NCI-H524 treated with DMSO at 0.1 percent for 48 hours (cell line): ENCODE data around the gene PTGR2.
"Not testable (repeated sequence)": the region's sequence is repeated elsewhere in the genome, so short reads cannot be mapped to it uniquely, and the experiment has no call there.

Experiments used
- DNase-seq: peaks from one replicate; lab custom pipeline; 2025; lab: John Stamatoyannopoulos, UW

Gene PTGR2

DNA sequence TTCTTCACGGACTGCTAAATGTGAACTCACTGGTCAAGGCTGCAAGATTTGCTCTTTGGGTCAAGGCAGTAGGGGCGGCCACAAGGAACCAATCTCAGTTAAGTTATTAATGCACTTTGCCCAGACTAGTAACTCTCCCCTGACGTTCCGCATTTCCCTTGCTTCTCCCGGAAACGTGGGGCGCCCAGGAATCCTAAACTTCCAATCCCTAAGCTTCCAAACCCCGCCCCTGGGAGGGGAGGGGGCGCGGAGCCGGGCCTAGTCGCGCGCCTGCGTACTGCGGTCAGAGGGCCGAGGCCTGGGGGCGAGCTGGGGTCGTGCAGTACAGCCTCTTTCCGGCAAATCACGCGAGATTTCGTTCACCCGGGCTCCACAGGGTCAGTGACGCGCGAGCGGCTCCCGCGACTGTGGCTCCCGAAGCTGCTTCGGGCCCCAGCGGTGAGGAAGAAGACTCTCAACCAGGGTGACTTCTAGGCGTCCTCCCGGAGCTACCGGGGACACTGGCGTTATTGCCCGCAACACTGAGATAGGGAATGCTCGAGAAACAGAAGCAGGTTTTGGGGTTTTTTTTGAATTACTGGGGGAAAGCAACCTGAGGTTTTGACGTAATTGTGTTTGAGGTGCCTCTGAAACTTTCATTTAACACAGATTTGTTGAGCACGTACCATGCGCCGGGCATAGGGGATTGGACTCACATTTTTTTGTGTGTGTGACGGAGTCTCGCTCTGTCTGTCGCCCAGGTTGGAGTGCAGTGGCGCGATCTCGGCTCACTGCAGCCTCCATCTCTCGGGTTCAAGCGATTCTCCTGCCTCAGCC lies at the start of gene PTGR2:
Gene PTGR2, plus strand, starts transcription at position 265 of the 816 bp plus-strand sequence. CDS start 7,032 bp downstream, outside the sequence.
- DNase-seq = peak; percentile 96

DNA sequence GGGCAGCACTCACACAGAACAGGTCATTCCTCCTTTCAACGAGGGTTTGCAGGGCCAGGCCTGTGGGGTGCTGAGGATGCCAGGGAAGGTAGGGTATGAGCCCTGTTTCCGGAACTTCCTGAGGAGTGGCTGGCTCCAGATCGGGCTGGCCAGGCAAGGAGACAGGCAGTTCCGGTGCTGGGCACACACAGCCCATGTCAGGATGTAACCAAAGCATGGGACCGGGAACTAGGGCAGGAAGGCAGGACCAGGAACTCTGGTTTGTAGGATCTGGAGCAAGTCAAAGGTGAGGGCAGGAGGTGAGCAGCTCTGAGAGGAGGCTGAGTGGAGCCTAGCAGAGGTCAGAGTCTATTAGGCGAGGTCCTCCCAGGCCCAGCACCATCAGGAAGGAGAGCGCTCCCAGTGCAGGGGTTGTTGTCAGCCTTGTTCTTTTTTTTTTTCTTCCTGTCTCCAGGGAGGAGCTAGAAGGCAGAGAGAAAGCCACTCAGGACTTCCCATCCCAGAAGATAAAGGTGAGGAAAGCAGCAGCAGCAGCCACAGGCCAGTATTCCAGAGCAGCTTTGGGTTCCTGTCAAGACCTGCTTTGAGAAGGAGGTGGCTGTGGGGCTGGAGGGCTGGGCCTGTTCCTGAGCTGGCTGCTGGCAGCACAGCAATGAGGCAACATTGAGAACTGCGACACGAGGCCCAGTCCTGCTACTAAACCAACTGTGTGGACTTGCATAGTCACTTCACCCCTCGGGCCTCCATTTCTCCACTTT lies 49.0 kb upstream of the PTGR2 start:
- DNase-seq = no peak

DNA sequence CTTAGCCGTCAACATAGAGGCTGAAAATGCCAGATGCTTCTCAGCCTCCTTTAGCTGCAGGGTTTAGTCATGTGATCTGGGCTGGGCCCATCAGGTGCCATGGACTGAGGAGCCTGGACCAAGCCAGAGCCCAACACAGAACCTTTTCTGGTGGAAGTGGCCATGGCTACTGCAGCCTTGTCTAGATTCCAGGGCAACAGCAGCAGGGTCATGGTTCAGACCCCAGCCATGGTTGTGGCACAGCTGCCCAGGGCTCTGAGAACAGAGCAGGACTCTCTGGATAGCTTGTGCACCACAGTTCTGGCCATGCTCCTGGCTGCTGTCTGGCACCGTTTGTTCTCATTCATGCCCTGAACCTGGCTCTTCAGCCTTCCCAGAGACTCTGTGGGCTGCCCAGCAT lies 47.0 kb upstream of the PTGR2 start:
- DNase-seq = no peak

DNA sequence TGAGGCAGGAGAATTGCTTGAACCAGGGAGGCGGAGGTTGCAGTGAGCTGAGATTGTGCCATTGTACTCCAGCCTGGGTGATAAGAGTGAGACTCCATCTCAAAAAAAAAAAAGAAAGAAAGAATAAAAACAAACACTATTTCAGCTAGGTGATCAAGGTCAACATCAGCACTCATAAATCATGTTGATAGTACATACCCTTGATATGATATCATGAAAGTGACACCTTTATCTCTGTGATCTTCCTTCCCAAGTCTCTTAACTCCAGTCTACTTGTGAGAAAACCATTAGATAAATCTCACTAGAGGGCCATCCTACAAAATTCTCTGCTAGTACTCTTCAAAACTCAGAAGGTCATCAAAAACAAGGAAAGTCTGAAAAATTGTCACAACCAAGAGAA lies 44.2 kb upstream of the PTGR2 start:
- no peak for DNase-seq

DNA sequence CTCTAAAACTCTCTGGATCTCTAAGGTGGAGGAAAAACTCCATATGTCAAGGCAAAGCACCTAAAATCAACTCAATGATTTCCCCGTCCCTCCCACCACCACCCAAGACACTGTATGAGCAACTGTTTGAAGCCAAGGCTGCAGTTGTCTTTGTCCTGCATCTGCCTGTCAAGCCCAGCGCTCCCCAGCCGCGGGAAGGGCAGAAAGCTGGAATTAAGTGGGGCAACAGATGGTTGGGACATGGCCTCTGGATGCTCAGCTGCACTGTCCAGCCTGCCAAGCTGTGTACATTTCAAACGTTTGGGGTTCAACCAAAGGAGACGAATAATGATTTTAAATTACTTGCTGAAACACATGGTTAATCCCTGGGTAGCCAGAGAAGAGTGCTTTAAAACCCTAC lies 42.2 kb upstream of the PTGR2 start:
- DNase-seq = peak; percentile 86

DNA sequence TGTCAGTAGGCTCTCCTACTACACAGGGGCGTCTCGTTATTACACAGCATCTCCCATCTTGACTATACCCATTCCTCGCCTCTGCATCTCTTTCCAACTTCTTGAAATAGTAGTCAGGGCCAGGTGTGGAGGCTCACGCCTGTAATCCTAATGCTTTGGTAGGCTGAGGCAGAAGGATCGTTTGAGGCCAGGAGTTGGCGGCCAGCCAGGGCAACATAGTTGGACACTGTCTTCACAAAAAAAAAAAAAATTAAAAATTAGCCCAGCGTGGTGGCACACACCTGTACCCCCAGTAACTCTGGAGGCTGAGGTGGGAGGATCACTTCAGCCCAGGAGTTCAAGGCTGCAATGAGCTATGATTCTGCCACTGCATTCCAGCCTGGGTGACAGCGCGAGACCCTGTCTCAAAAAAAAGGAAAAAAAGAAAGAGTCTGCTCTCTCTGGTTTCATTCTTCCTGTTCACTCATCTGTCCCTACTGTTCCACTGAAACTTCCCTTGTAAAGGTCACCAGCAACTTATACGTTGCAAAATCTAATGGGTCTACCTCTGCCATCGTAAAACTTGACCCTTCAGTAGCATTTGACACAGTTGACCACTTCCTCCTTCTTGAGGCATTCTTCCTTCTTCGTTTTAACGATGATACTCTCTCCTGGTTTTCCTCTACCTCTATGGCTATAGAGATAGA lies 41.0 kb upstream of the PTGR2 start:
- no peak for DNase-seq

DNA sequence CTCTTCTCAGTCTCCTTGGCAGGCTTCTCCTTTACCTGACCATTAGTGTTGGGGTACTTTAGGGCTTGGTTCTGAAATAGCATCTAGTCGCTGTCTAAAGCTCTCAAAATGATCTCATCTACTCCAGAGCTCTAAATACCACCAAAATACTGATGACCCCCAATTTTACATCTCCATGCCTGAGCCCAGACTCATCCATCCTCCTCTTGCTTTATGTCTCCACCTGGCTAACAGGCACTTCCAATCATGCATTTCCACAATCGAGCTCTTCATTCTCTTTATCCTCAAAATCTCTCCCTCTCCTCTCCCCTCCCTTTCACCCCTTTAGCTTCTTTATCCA lies 40.5 kb upstream of the PTGR2 start:
- no peak for DNase-seq

DNA sequence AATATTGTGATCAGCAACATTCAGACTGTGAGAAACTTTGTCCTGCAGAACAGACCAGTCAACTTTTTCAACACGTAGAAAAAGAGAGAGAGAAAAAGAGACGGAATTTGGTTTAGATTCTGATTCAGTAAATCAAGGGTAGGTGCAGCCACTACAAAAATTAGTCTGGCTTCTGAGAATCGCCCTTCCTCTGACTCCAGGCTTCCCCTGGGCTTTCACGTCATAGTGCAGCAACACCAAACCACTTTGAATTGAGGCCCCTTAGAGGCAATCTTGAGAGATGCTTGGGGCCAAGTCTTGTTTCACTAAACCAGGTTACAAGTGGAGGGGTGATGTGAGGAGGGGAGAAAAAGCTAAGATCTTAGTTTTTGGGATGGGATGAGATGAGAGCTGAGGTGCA lies 37.5 kb upstream of the PTGR2 start:
- no peak for DNase-seq

DNA sequence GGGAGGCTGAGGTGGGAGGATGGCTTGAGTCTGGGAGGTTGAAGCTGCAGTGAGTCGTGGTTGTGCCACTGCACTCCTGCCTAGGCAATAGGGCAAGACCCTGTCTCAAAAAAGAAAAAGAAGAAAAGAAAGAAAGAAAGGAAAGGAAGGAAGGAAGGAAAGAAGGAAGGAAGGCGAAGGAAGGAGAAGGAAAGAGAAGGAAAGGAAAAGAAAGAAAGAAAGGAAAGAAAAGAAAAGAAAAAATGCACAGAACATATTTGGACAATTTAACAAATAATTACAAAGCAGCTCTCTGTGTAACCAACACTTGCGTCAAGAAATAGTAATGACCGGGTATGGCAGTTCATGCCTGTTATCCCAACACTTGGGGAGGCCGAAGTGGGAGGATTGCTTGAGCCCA lies 35.8 kb upstream of the PTGR2 start:
- no peak for DNase-seq

DNA sequence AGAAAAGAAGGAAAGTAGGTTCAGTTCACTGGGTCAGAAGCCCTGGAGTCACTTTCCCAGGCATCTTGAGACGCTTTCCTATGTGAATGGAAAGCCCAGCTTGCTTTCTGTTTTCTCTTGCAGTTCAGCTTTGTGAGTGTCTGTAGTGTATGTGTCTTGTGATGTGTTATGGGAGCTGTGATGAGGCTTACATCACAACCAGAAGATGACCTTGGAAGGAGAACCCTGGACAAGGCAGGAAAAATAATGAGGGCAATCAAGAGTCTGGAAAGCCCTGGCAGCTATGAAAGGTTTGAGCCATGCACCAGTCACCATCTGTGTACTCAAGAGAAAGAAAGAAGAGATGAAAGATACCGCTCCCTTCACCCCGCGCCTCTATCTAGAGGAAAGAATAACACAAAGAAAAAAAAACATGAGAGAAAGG lies 35.2 kb upstream of the PTGR2 start:
- no peak for DNase-seq

DNA sequence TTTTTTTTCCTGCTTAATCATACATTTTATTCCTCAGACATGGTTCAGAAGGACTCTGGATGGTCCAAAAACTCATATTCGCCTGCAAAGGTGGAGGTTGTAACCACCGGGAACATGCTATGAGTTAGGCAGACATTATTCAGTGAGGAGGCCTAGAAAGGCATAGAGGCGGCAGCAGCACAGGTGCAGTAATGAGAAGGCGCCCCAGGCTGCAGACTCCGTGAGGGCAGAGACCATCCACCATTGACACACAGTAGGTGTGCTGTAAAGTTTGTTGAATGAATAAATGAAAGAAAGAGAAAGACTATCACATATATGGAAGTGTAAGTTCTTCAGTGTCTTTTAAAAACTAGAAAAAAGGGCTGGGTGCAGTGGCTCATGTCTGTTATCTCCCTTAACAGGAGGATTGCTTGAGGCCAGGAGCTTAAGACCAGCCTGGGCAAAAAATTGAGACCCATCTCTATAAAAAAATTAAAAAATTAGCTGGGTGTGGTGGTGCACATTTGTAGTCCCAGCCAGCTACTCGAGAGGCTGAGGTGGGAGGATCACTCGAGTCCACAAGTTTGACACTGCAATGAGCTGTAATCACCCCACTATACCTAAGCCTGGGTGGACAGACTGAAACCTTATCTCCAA lies 34.5 kb upstream of the PTGR2 start:
- no peak for DNase-seq

DNA sequence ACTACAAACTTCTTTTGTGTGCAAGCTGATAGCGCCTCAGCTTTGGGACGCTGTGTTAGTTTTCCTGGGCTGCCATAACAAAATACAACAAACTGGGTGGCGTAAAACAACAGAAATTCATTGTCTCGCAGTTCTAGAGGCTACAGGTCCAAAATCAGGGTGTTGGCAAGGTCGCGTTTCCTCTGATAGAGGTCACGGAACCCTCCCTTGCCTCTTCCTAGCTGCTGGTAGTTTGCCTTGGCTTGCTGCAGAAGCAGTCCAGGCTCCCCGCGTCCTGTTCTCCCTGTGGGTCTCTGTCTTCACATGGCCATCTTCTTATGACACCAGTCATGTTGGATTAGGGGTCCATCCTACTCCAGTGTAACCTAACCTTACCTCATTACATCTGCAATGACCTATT lies 32.8 kb upstream of the PTGR2 start:
- DNase-seq = no peak

DNA sequence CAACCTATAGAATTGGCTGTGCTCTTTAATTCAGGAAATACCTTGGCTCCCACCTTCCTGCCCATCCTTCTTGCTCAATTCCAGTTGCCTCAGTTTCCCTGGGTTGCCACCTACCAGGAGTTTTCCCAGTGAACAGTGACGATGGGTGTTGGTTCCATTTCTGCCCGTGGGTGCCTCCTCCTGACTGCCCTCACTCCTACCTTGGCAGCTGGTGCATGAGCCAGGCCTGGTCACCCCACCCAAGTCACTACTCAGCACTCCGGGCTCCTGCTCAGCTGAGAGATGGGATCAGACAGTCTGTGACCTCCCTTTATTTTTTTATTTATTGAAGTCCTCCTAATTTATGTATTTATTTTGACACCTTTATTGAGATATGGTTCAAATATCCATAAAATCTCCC lies 31.0 kb upstream of the PTGR2 start:
- no peak for DNase-seq

DNA sequence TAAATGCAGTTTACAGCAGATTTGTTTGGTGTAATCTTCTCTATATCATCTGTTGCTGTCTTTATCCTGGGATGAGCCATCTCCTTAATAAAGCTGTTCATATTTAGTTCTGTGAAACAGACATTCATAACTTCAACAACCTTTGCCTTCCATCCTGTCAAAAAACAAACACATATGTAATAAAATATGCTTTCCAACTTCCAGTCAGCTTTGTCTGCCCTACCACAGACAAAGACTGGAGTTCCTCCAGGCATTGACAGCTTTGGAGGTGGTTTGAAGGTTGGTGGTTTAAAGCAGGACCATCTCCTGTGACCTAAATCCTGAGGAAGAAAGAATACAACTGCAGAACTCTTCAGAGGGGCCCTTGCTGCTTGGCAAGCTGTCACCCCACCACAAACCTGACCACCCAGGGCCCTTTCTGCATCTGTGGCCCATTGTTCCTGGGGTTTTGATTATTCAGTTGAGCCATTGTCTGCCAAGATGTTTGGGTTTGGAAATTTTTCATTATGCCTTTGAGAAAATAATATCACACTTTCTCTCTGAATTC lies 28.2 kb upstream of the PTGR2 start:
- DNase-seq = no peak

DNA sequence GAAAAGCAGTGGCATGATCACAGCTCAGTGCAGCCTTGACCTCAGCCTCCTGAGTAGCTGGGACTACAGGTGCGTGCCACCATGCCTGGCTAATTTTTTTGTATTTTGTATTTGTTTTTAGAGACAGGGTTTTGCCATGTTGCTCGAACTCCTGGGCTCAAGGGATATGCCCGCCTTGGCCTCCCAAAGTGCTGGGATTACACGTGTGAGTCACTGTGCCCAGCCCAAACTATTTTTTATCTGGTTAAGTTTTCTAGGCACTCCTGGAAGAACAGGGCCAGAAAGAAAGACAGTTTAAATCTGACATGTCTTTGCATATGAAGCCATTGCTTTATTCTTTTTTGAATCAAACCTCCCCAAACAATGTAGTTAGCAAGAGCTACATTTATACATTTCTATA lies 27.5 kb upstream of the PTGR2 start:
- no peak for DNase-seq

DNA sequence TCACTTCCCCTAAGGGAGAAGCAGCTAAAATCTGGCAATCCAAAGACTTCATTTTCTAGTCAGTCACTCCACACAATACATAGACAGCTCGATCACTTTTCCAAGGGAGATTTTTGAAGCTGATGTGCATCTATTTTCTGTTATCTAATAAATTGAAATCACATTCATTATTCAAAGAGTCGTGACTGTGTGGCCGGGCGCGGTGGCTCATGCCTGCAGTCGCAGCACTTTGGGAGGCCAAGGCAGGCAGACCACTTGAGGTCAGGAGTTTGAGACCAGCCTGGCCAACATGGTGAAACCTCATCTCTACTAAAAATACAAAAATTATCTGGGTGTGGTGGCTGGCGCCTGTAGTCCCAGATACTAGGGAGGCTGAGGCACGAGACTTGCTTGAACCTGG lies 27.1 kb upstream of the PTGR2 start:
- no peak for DNase-seq

DNA sequence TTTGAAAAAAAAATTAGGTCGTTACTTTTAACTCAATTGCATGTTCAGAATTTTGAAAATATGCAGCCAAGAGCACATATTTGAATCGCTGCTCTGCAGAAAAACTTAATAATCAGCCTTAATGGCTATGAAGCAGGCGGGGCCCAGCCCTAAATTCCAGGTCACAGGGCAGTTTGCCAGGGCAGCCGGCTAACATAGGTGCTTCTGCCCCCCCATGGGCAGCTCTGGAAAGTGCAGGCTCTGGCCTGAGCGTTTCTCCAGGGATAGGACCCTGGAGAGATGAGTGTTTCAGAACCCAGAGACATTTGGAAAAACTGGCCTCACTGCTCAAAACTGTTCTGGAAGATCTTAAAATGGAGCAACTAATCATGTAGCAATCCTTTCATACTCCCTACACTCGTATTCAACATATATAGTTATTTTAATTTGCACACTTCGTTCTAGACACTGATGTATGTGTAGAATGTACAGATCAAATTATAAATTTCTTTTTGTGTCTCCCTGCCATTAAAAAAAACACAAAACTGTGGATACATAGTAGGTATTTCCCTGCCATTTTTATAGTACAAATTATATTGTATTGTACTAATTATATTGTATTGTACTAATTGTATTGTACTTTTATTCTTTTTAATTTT lies 26.0 kb upstream of the PTGR2 start:
- DNase-seq = peak; percentile 58

DNA sequence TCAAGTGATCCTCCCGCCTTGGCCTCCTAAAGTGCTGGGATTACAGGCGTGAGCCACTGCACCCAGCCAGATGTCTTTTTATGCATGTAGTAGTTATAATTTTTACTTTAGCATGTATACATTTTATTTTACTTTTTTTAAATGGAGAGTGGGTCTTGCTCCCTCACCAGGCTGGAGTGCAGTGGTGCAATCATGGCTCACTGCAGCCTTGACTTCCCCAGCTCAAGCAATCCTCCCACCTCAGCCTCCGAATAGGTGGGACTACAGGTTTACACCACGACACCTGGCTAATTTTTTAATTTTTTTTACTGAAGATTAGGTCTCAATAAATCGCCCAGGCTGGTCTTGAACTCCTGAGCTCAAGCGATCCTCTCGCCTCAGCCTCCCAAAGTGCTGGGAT lies 24.4 kb upstream of the PTGR2 start:
- DNase-seq = not testable (repeated sequence)

DNA sequence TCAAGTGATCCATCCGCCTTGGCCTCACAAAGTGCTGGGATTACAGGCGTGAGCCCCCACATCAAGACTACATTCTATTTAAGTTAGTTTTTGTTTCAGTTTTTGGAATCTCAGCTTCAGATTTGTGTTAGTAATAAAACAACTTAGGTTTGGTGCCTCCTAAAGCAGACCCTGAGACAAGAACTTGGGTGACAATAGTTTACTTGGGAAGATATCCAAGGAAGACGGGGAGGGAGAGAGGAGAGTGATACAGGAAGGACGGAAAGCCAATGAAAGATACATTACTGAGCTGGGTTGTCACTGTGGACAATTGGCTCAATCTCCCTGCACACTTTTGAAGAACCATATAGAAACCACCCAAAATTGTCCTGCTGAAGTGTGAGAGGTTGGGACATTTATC lies 22.6 kb upstream of the PTGR2 start:
- DNase-seq = no peak

DNA sequence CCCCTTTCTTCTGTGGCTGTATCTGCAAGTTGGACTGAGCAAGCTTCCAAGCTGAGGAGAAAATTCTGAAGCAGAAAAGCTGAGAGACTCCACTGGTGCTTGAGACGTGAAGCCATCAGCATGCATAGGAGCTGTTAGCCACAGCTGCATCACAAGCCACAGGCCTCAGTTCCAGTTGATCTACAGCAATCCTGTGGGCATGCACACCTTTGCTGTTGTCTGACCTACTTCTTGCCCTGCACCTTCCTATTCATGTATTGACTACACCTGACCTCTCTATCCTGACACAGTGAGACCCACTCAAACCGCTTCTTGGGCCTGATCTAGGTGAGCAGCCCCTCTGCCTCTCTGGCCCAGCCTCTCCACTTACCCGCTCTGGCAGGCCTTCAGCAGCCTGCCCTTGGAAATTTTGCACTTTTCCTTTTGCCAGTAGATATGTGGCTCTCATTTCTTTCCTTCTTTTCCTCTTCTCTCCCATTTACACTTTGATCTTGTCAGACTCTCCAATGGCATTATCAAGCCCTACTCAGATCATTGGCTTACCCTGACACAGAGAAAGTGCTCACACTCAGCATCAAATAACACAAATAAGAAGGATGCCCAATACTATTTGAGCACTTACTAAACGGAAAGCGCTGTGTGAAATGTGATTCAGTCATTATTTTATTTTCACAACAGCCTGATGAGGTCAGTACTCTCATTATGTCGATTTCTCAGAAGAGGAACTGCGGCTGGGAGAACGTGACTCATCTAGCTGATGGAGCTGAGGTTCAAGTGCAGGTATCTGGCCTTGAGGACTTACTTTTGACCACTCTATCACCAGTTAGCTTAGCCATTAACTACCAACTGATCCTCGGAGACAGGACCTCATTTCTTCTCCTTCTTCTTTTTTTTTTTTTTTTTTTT lies 21.9 kb upstream of the PTGR2 start:
- no peak for DNase-seq

DNA sequence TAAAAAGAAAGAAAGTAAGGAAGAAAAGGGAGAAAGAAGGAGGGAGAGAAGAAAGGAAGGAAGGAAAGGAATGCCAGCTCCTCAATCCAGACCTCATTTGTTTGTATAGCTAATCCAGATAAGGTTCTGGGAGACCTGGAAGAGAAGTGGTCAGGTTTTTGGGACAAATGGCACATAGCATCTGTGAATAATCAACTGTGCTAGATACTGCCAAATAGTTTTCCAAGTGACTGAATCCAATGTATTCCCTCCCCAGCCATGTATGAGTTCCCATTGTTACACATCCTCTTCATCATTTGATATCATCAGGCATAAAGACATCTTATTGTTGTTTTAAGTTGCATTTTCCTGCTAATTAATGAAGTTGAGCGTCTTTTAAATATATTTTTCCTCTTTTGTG lies 18.6 kb upstream of the PTGR2 start:
- no peak for DNase-seq
